HG03064 (cell line): Measurements from ENCODE around the gene PATE4.

ENCODE experiments used
- ATAC-seq: cut with Tn5 transposase; IDR thresholded peaks from one replicate; pipeline ENCODE4 v1.9.1; 2021; ENCODE audit warnings: low read depth; ENCODE audit not compliant: unreplicated experiment

Gene PATE4

DNA sequence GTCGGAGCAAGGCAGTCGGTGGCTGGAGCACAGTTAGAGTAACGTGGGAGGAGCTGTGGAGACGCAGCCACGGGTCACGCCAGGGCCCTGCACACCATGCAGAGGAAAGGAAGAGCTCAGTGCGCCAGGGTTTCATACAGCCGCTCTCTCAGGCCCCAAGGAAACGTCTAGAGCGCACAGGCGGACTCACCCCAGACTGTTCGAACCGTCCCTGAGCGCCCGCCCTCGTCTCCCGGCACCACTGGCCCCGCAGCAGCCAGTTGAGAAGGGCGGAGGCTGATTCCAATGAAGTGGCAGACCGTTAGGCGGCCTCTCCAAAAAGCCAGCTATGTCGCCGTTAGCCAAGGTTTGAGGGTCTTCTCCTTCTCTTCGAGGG is 53.9 kb downstream of the PATE4 start:
- ATAC-seq, result peak; percentile 29

DNA sequence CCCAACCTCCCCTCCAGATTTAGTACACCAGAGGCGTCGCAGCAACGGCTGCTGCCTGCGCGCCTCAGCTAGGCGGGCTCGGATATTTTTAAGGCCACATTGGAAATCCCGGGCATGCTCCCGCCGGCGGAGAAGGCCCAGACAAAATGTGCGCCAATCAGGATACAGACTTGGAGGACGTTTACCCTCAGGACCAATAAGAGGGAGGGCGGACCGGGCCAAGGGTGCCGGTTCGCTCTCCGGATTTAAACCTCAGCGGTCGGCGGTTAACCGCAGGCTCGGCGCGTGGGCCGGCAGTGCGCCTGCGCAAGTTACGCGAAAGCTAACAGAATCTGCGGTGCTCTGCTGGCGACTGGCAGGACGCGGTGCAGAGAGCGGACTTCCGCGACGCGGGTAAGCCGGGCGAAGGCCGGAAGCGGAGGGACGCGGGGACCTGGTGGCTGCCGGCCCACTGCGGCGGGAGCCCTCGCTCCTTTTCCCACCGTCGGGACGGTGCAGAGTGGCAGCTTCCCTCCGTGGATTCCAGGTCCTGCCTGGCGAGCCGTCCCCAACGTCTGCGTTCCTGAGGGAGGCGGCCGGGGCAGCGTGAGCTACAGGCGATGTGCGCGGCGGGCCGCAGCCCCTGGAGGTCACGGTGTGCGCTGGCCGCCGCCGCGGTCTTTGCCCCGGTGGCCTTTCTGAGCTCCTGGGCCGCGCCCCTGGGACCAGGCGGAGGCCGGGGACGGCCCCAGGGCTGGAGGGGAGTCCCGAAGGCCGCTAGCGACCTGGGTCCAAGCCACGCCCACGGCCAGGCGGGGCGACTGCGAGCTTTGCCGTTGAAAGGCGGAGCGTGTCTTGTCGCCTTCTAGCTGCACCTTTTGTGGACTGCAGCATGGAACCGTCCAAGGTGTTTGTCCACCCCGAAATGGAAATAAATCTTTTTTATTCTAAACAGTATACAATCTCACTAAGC is 54.5 kb downstream of the PATE4 start, which contains the start of gene HYLS1:
Gene HYLS1 (plus strand): TSS at position 296 of the 952 bp plus-strand sequence. CDS start 11,701 bp downstream, outside the sequence.
- peak; percentile 85 for ATAC-seq
